H1 (cell line): ENCODE data around the gene GAS6.

Experiments
- CEBPB ChIP-seq: IDR thresholded peaks from 2 replicates; pipeline ENCODE4 v1.6.1; 2012; ENCODE audit warnings: low read depth, low read length
- CHD7 ChIP-seq: fragments of 300-600 bp; sonication (generic); IDR thresholded peaks from 2 replicates; pipeline ENCODE4 v1.7.1; 2012; ENCODE audit warnings: low read length, moderate library complexity, mild to moderate bottlenecking, inconsistent platforms; ENCODE audit not compliant: insufficient replicate concordance
- CTCF ChIP-seq, 3 experiments: IDR thresholded peaks; 1 replicate in 2 of 3; 2 replicates in 1 of 3; pipeline versions ENCODE4 v1.5.1 to v1.6.1; 2011; ENCODE audit warnings: low read length in 3 of 3, mild to moderate bottlenecking in 3 of 3, inconsistent platforms in 2 of 3, low read depth in 1 of 3, moderate library complexity in 1 of 3; ENCODE audit not compliant: insufficient read depth in 1 of 3; ENCODE audit errors: control extremely low read depth in 1 of 3
- E2F6 ChIP-seq: IDR thresholded peaks from 2 replicates; pipeline ENCODE4 v1.6.1; 2012; ENCODE audit warnings: inconsistent platforms
- GABPA ChIP-seq: IDR thresholded peaks from 2 replicates; pipeline ENCODE4 v1.6.1; 2011; ENCODE audit warnings: mild to moderate bottlenecking, low read length, moderate library complexity, borderline replicate concordance; ENCODE audit not compliant: insufficient read depth
- MAX ChIP-seq: IDR thresholded peaks from 2 replicates; pipeline ENCODE4 v1.6.1; 2012; ENCODE audit warnings: inconsistent platforms
- POLR2A ChIP-seq, 2 experiments: IDR thresholded peaks; 1 replicate in 1 of 2; 2 replicates in 1 of 2; pipeline ENCODE4 v1.6.1; 2011; ENCODE audit warnings: low read depth in 2 of 2, low read length in 2 of 2, mild to moderate bottlenecking in 2 of 2; ENCODE audit errors: control extremely low read depth in 1 of 2
- SRF ChIP-seq: IDR thresholded peaks from 2 replicates; pipeline ENCODE4 v1.6.1; 2011; ENCODE audit warnings: mild to moderate bottlenecking, low read depth, low read length, moderate library complexity
- SUZ12 ChIP-seq: fragments of 200-600 bp; sonication (generic); IDR thresholded peaks from 2 replicates; pipeline ENCODE4 v1.6.1; 2012; ENCODE audit warnings: mild to moderate bottlenecking, inconsistent platforms, low read length, moderate library complexity, mixed read lengths
- YY1 ChIP-seq: IDR thresholded peaks from 2 replicates; pipeline ENCODE4 v1.6.1; 2011; ENCODE audit warnings: low read depth, mild to moderate bottlenecking, low read length
- TF ChIP-seq, protein P1 (sequence below): IDR thresholded peaks from 2 replicates; pipeline ENCODE4 v1.6.1; 2011; ENCODE audit warnings: low read length, improper control_type of control experiment

DNA sequence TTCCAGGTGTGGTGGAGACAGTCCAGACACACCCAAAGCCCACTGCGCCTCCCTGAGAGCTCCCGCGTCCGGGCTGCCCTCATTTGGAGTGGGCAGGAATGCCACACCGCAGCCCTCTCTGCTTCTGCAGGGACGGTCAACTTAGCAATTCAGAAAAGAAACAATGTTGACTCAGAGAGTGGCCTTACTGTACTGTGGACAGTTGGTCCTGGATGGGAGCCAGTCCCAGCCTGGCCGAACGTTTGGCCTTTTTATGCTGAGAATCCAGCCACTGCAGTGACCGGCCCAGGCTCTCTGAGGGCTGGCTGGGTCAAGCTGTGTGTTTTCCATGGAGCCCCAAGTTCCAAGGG, 7.2 kb downstream of the GAS6 start:
- TF ChIP-seq CTCF (IDR thresholded peaks at IDR 0.05; ENCODE audit: control extremely low read depth in 1 of 3, insufficient read depth in 1 of 3, low read depth in 1 of 3, low read length in 3 of 3) (no peak), SUZ12 (no peak), SRF (no peak), MAX (no peak), POLR2A (IDR thresholded peaks at IDR 0.05; ENCODE audit: control extremely low read depth in 1 of 2, low read depth in 2 of 2, low read length in 2 of 2) (no peak), GABPA (no peak), CEBPB (no peak), CHD7 (no peak), YY1 (no peak), E2F6 (no peak)
- TF ChIP-seq, protein P1, sequence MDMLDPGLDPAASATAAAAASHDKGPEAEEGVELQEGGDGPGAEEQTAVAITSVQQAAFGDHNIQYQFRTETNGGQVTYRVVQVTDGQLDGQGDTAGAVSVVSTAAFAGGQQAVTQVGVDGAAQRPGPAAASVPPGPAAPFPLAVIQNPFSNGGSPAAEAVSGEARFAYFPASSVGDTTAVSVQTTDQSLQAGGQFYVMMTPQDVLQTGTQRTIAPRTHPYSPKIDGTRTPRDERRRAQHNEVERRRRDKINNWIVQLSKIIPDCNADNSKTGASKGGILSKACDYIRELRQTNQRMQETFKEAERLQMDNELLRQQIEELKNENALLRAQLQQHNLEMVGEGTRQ = no peak
